NOMO-1 treated with DMSO at 0.1 percent for 48 hours (cell line): Measurements from ENCODE around the gene ADGRB3.
"Not testable (repeated sequence)": the region's sequence is repeated elsewhere in the genome, so short reads cannot be mapped to it uniquely, and the experiment has no call there.

ENCODE experiments used
- DNase-seq: peaks from one replicate; lab custom pipeline; 2025; ENCODE audit not compliant: unreplicated experiment; lab: John Stamatoyannopoulos, UW

ADGRB3 gene

GRCh38 chr6:68737061-68737460 is 102.0 kb downstream of the ADGRB3 start:
- DNase-seq, result no peak

GRCh38 chr6:68738039-68738438 is 103.0 kb downstream of the ADGRB3 start:
- no peak for DNase-seq

DNA sequence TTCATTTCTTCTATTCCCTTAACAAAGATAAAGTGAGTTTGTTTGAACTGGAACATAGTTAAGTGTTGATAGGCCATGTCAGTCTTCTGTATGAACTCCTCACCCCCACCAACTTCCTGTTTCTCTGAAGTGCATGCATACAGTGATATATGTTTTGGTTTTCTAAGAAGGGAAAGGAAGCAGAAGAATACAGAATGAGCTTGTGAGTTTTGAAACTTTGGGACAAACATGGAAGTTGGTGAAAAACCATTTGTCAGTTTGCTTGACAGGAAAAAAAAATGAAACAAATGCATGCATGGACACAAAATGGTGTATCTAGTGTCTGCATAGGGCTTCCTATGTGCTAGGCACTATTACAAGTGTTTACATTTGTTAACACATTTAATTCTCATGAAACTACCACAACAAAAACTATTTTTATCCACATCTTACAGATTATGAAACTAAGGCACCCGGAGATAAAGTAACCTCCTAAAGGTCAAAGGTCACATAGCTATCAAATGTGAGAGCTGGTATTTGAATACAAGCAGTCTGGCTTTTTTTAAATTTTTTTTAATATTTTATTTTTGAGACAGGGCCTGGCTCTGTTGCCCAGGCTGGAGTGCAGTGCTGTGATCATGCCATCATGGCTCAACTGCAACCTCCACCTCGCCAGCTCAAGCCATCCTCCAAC is 105.9 kb downstream of the ADGRB3 start:
- peak; percentile 56 for DNase-seq

GRCh38 chr6:68741501-68742386 is 106.7 kb downstream of the ADGRB3 start:
- DNase-seq, result no peak

GRCh38 chr6:68743099-68743498 is 108.0 kb downstream of the ADGRB3 start:
- no peak for DNase-seq

DNA sequence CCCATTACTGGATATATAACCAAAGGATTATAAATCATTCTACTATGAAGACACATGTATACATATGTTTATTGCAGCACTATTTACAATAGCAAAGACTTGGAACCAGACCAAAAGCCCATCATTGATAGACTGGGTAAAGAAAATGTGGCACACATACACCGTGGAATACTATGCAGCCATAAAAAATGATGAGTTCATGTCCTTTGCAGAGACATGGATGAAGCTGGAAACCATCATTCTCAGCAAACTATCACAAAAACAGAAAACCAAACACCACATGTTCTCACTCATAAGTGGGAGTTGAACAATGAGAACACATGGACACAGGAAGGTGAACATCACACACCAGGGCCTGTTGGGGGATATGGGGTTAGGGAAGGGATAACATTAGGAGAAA is 109.3 kb downstream of the ADGRB3 start:
- not testable (repeated sequence) for DNase-seq

DNA sequence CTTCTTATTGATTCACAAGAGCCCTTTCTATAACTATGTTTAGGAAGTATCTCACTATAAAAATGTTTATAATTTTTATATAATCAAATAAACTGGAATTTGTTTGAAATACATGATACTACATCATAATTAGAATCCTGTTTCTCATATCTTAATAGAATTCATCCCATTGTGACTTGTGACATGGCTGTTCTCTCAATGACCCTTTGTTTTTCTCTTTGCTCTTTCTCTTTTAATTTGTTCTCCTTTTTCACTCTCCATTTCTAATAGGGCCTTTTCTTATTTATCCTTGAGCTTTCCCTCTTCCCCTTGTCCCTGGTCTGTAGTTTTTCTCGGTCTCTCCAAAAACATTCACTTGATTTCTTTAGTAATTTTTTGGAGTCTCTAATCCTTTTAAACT is 111.3 kb downstream of the ADGRB3 start:
- DNase-seq, result no peak

DNA sequence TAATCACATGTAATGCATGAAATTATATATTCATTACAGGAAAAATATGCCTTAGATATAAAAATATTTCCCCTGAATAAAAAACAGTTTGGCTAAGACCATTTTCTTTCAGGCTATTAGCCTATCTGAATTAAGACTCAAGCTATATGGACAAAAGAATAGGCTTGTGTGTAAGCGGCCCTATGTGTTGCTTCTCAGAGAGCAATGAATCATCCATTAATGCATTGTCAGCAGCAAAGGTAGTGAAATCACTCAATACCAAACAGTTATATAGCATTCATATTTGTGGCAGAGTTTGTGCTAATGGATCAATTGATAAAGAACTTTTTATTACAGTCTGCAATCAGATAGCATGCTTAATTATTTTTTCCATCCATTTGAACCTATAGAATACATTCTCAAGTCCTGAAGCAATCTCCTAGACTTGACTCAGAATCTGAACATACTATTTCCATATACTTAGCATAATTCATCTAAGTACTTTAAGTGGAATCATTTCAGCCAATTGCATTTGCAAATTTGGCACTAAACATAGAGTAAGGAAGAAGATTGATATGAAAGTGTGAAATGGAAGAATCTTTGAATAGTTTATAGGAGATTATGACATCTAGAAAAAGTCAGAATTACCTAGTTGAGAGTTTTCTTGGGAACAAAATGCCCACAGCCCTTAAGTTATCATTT is 112.2 kb downstream of the ADGRB3 start:
- DNase-seq, result no peak

GRCh38 chr6:68747832-68748231 is 112.8 kb downstream of the ADGRB3 start:
- DNase-seq, result not testable (repeated sequence)

DNA sequence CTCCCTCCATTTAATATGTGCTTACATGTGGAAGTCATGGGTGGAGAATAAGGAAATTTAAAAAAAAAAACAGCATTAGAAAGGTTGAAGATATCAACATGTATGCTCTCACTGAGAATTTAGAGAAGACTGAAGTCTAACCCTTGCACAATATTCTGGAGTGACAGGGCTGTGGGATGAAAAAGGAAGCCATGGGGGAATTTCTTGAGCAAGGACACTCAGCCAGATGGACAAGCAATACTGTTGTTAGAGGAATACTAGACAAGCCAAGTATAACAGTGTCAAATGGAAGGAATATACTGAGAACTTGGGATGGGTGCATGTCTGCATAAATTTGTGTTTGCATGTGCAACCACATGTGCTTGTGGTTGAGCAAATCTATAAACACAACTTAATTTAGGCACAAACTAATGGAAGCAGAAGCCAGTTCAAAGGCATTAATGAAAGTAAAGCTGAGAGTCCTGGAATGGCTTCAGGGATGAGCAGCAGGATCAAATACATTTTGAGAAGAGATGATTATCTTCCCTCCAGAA is 119.7 kb downstream of the ADGRB3 start:
- no peak for DNase-seq

GRCh38 chr6:68756454-68757375 is 121.6 kb downstream of the ADGRB3 start:
- DNase-seq, result peak; percentile 69

- DNase-seq, result no peak
Observed at GRCh38 chr6:68757821-68758220, 122.7 kb downstream of the ADGRB3 start.

DNA sequence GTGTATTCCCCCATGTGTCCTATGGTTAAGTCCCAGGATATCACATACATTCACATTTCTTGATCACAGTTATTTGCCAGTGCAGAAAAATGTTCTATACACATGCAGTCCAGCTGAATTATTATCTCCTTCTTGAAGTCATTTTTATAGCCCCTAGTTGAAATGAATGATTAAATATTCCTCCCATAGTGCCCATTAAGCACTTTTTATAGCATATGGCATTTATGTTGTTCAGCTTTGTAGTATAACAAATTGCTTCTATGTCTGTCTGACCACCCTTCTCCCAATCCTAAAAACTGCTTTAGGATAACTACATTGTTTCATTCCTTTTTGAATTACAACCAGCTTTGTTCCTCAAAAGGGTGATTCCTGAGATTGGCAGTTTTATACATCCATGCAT is 123.5 kb downstream of the ADGRB3 start:
- no peak for DNase-seq

GRCh38 chr6:68760485-68760884 is 125.4 kb downstream of the ADGRB3 start:
- no peak for DNase-seq

- no peak for DNase-seq
Observed at GRCh38 chr6:68760941-68761676, 126.0 kb downstream of the ADGRB3 start.

GRCh38 chr6:68761985-68762384 is 126.9 kb downstream of the ADGRB3 start:
- no peak for DNase-seq

DNA sequence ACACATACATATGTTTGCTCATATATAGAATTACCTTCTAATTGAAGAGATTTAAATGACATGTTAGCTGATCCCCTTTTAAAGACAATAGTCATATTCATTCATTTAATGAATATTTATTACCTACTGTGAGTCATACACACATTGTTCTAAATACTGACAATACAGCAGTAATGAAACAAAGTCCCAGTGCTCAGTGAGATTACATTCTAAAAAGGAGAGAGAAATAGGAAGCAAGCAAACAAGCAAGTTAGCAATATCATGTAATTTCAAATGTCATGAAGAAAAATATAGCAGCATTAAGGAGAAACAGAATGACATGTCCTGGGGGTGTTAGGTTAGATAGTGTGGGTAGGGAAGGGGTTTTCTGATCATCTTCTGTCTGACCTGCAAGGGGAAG is 136.3 kb downstream of the ADGRB3 start:
- DNase-seq, result no peak

GRCh38 chr6:68774843-68775242 is 139.8 kb downstream of the ADGRB3 start:
- DNase-seq, result no peak

DNA sequence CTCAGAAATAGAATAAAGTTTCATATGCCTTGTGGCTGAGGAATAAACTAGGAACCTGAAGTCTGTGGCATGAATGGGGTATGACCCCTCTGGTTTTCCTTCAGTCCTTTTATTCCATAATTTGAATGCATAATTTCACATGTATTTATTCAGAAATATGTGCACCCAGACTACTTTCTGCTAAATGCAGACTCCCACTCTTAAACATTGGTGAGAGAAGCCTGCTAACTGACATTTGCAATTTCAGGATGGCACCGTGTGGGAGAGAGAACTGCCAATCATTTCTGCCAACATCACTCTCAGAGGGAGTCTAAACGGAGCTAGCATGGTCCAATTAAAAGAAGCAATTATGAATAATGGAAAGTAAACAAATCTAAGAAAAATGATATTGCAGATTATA is 141.3 kb downstream of the ADGRB3 start:
- DNase-seq, result no peak

GRCh38 chr6:68777956-68778355 is 142.9 kb downstream of the ADGRB3 start:
- DNase-seq, result no peak
